ENCODE results near the gene MAPK8.

The MAPK8 gene

GRCh38 chr10:48468866-48469511 lies 162.5 kb downstream of the MAPK8 start:
- TF ChIP-seq CTCF (IDR thresholded peaks at IDR 0.05; ENCODE audit: low read depth, low read length) = no peak
- no peak overlapping the region for H3K4me3 ChIP-seq (ENCODE audit: low read depth, low read length)

GRCh38 chr10:48469516-48470020 lies 163.1 kb downstream of the MAPK8 start:
- no peak for TF ChIP-seq CTCF (IDR thresholded peaks at IDR 0.05; ENCODE audit: low read depth, low read length)
- no peak overlapping the region for H3K4me3 ChIP-seq (ENCODE audit: low read depth, low read length)

GRCh38 chr10:48470115-48470892 lies 163.8 kb downstream of the MAPK8 start:
- no peak overlapping the region for H3K4me3 ChIP-seq (ENCODE audit: low read depth, low read length)
- no peak for TF ChIP-seq CTCF (IDR thresholded peaks at IDR 0.05; ENCODE audit: low read depth, low read length)

DNA sequence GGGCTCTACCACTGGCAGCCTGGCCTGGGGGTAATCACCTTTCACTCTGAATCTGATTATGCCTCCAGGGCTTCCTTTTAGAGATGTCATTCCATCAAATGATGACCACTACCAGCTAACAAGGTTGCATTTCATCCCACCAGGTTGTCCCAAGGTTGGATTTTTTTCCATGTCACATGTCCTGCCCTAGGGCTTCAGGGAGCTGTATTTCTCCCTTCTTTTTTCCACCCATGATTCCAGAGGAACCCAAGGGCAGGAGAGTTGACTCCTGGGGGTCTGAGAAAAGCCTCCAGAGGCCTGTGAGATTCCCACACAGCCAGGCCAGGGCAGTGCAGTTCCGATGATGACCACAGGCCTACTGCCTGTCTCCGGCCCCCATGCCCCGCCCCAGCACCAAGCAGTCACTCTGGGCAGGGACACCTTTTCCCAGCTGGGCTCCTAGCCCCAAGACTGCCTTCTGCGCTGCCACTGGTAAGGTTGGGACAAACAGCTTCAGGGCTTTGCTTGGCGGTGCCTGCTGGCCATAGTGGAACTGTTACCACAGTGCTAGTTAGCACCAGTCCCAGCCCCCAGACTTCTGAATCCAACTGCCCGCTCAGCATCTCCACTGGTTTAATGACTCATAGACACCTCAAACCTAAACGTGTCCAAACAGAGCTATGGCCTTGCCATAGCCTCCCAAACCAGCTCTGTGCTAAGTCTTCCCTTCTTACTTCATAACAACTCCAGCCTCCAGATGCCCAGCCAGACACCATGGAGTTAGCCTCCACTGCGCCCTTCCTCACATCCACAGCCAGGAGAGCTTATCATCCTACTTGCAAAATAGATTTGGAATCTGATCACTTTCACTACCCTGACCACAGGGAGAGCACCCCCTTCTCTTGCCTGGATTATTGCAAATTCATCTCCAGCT lies 164.7 kb downstream of the MAPK8 start:
- 0 out of 2 replicates have a peak, but pooled peaks have one; percentile 15 for TF ChIP-seq CTCF (IDR thresholded peaks at IDR 0.05; ENCODE audit: low read depth, low read length)
- no peak overlapping the region for H3K4me3 ChIP-seq (ENCODE audit: low read depth, low read length)

- TF ChIP-seq CTCF (IDR thresholded peaks at IDR 0.05; ENCODE audit: low read depth, low read length) = no peak
- H3K4me3 ChIP-seq (ENCODE audit: low read depth, low read length) = no peak overlapping the region
These were observed 166.1 kb downstream of the MAPK8 start for GRCh38 chr10:48472501-48473069.

DNA sequence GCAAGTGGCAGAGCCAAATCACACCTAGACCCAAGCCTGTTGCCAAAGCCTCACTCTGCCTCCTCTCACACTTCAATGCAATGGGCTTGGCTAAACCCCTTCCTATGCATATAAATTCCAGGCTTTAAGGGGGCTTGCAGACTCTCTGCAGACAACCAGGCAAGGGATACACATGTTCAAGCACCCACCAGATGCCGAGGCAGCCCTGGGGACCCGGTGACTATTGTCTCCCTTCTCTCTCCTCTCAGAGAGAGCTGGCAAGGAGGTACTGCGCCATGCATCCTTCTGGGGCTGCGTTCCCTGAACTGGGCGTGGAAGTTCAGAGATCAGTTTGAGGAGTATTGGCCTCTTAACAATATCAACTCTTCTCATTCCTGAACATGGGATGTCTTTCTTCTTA lies 167.2 kb downstream of the MAPK8 start:
- no peak for TF ChIP-seq CTCF (IDR thresholded peaks at IDR 0.05; ENCODE audit: low read depth, low read length)
- no peak overlapping the region for H3K4me3 ChIP-seq (ENCODE audit: low read depth, low read length)
